ENCODE results near the gene KDM6B. TPM values are rescaled to one million over a fixed set of nuclear protein-coding genes. Genes with fewer than 3 reads are reported as not detected.

The KDM6B gene
- total and polyA plus RNA-seq, 4 donors: 2.5 to 11.5 (median 3.3) TPM

- no peak overlapping the region for H3K4me3 ChIP-seq (ENCODE audit: low read depth in 1 of 3, low read length in 3 of 3)
- no peaks in the 10 kb centered on the region for H3K9me3 ChIP-seq (ENCODE audit: control insufficient read depth in 4 of 4, low read length in 3 of 4)
- TF ChIP-seq EGR1 (IDR thresholded peaks at IDR 0.05; ENCODE audit: low read depth in 2 of 2): no peak
- TF ChIP-seq FOXA1 (IDR thresholded peaks at IDR 0.05): no peak
- TF ChIP-seq NR2F2 (IDR thresholded peaks at IDR 0.05): no peak
- TF ChIP-seq HNF4A (conservative IDR thresholded peaks at IDR 0.05): no peak
- TF ChIP-seq CTCF (IDR thresholded peaks at IDR 0.05; ENCODE audit: low read depth, low read length, missing input control): no peak
- no peak for TF ChIP-seq MAX (IDR thresholded peaks at IDR 0.05)
- no peak for TF ChIP-seq FOXA2 (IDR thresholded peaks at IDR 0.05)
- no peak for TF ChIP-seq TAF1 (conservative IDR thresholded peaks at IDR 0.05)
- TF ChIP-seq RXRA (IDR thresholded peaks at IDR 0.05): no peak
- TF ChIP-seq JUND (IDR thresholded peaks at IDR 0.05): no peak
- TF ChIP-seq RAD21 (IDR thresholded peaks at IDR 0.05): no peak
- TF ChIP-seq HNF4G (IDR thresholded peaks at IDR 0.05): no peak
- TF ChIP-seq REST (IDR thresholded peaks at IDR 0.05): no peak
- no peak for TF ChIP-seq GABPA (IDR thresholded peaks at IDR 0.05 in 1 of 2, conservative IDR thresholded peaks at IDR 0.05 in 1 of 2)
- TF ChIP-seq YY1 (IDR thresholded peaks at IDR 0.05): no peak
- no peak for TF ChIP-seq ATF3 (IDR thresholded peaks at IDR 0.05)
- 95% methylated on average over 5 of the region's 5 CpGs for WGBS
- no peak overlapping the region for H3K27ac ChIP-seq (ENCODE audit: low read depth in 1 of 2, low read length in 2 of 2)
- H3K4me1 ChIP-seq (ENCODE audit: control insufficient read depth in 4 of 4, insufficient read depth in 4 of 4, low read length in 3 of 4): peaks cover 0 to 8% (median 5%) of the 10 kb centered on the region in 4 donors
- no peaks in the 10 kb centered on the region for H3K27me3 ChIP-seq (ENCODE audit: control insufficient read depth in 4 of 4, insufficient read depth in 4 of 4, low read length in 3 of 4)
- H3K36me3 ChIP-seq (ENCODE audit: control insufficient read depth in 4 of 4, insufficient read depth in 3 of 4, low read depth in 1 of 4, low read length in 3 of 4): peaks cover 0 to 2% (median 0%) of the 10 kb centered on the region in 4 donors
- no peak overlapping the region for H3K9ac ChIP-seq (ENCODE audit: low read depth in 1 of 2, low read length in 2 of 2)
- DNase-seq (ENCODE audit: low spot score): no peak
These were observed 31.1 kb downstream of the KDM6B start for GRCh38 chr17:7864995-7865650.

- no peak for DNase-seq (ENCODE audit: low spot score)
- H3K4me3 ChIP-seq (ENCODE audit: low read depth in 1 of 3, low read length in 3 of 3): no peak overlapping the region
- no peaks in the 10 kb centered on the region for H3K27me3 ChIP-seq (ENCODE audit: control insufficient read depth in 4 of 4, insufficient read depth in 4 of 4, low read length in 3 of 4)
- H3K27ac ChIP-seq (ENCODE audit: low read depth in 1 of 2, low read length in 2 of 2): no peak overlapping the region
- no peaks in the 10 kb centered on the region for H3K36me3 ChIP-seq (ENCODE audit: control insufficient read depth in 4 of 4, insufficient read depth in 3 of 4, low read depth in 1 of 4, low read length in 3 of 4)
- TF ChIP-seq FOXA1 (IDR thresholded peaks at IDR 0.05) (no peak), HNF4A (conservative IDR thresholded peaks at IDR 0.05) (no peak), MAX (IDR thresholded peaks at IDR 0.05) (no peak), GABPA (IDR thresholded peaks at IDR 0.05 in 1 of 2, conservative IDR thresholded peaks at IDR 0.05 in 1 of 2) (no peak)
- H3K9me3 ChIP-seq (ENCODE audit: control insufficient read depth in 4 of 4, low read length in 3 of 4): no peaks in the 10 kb centered on the region
- H3K4me1 ChIP-seq (ENCODE audit: control insufficient read depth in 4 of 4, insufficient read depth in 4 of 4, low read length in 3 of 4): peaks cover 0 to 6% (median 2%) of the 10 kb centered on the region in 4 donors
- WGBS: 72% methylated on average over 5 of the region's 5 CpGs
- no peak overlapping the region for H3K9ac ChIP-seq (ENCODE audit: low read depth in 1 of 2, low read length in 2 of 2)
These were observed 33.9 kb downstream of the KDM6B start for GRCh38 chr17:7867881-7868329.

All from liver (tissue), 9 donors.